ENCODE data around the gene C1QTNF8.
A peak's percentile ranks its signal among the peaks of the same experiment; 100 is the strongest.

C1QTNF8 gene

GRCh38 chr16:1126586-1126985 lies 30.5 kb upstream of the C1QTNF8 start:
- no peak for DNase-seq

- DNase-seq: no peak
Measured at GRCh38 chr16:1126044-1126443, 30.0 kb upstream of the C1QTNF8 start.

GRCh38 chr16:1125471-1125870 lies 29.4 kb upstream of the C1QTNF8 start:
- DNase-seq: peak in 1 of 2 experiments; percentile 32

- DNase-seq: no peak
Measured at GRCh38 chr16:1124795-1125194, 28.8 kb upstream of the C1QTNF8 start.

GRCh38 chr16:1124291-1124690 lies 28.2 kb upstream of the C1QTNF8 start:
- DNase-seq: no peak

GRCh38 chr16:1123525-1124230 lies 27.6 kb upstream of the C1QTNF8 start:
- no peak for DNase-seq

GRCh38 chr16:1122398-1122765 lies 26.3 kb upstream of the C1QTNF8 start:
- DNase-seq: no peak

- no peak for DNase-seq
Measured at GRCh38 chr16:1121601-1122397, 25.8 kb upstream of the C1QTNF8 start.

GRCh38 chr16:1121009-1121408 lies 25.0 kb upstream of the C1QTNF8 start:
- no peak for DNase-seq

GRCh38 chr16:1120577-1120941 lies 24.5 kb upstream of the C1QTNF8 start:
- DNase-seq: no peak

- DNase-seq: no peak
Measured at GRCh38 chr16:1119766-1120576, 23.9 kb upstream of the C1QTNF8 start.

- DNase-seq: no peak
Measured at GRCh38 chr16:1119129-1119528, 23.1 kb upstream of the C1QTNF8 start.

GRCh38 chr16:1117926-1118325 lies 21.9 kb upstream of the C1QTNF8 start:
- DNase-seq: no peak

GRCh38 chr16:1117176-1117900 lies 21.3 kb upstream of the C1QTNF8 start:
- DNase-seq: no peak

GRCh38 chr16:1116693-1117077 lies 20.6 kb upstream of the C1QTNF8 start:
- no peak for DNase-seq

- no peak for DNase-seq
Measured at GRCh38 chr16:1113889-1114526, 18.0 kb upstream of the C1QTNF8 start.

GRCh38 chr16:1113489-1113888 lies 17.4 kb upstream of the C1QTNF8 start:
- DNase-seq: no peak

GRCh38 chr16:1112506-1113184 lies 16.6 kb upstream of the C1QTNF8 start:
- DNase-seq: no peak

- DNase-seq: no peak
Measured at GRCh38 chr16:1109648-1110047, 13.6 kb upstream of the C1QTNF8 start.

GRCh38 chr16:1108299-1109252 lies 12.5 kb upstream of the C1QTNF8 start:
- peak; percentile 30 to 67 for DNase-seq

GRCh38 chr16:1107731-1108130 lies 11.7 kb upstream of the C1QTNF8 start:
- DNase-seq: no peak

Data from SHP77 (cell line).